ENCODE measurements around the gene NACA. TPM values are rescaled to one million over a fixed set of nuclear protein-coding genes. Genes with fewer than 3 reads are reported as not detected.
"Not testable (repeated sequence)": the region's sequence is repeated elsewhere in the genome, so short reads cannot be mapped to it uniquely, and the experiment has no call there.

The NACA gene
- total RNA-seq, 4 donors from 2014 or later, result 1,034 to 1,717 (median 1,154) TPM

GRCh38 chr12:56759263-56759908 is 34.3 kb upstream of the NACA start:
- TF ChIP-seq POLR2A (IDR thresholded peaks at IDR 0.05) (no peak), CTCF (IDR thresholded peaks at IDR 0.05) (no peak)
- Histone ChIP-seq H3K4me3 (replicated peaks in 1 of 3) (no peak overlapping the region), H3K4me1 (no peaks in the 10 kb centered on the region), H3K9me3 (no peaks in the 10 kb centered on the region), H3K27ac (no peak overlapping the region), H3K27me3 (no peaks in the 10 kb centered on the region), H3K36me3 (no peaks in the 10 kb centered on the region)
- no peak for DNase-seq
- intact Hi-C loops (cut with DNase I), result loop anchor here (5.0 kb wide), 1 partner anchor 228 kb away; no protein-coding TSS in a partner anchor
- WGBS, 2 donors, result 84 to 85% methylated on average over 6 of the region's 6 CpGs

GRCh38 chr12:56758728-56759262 is 33.7 kb upstream of the NACA start:
- Histone ChIP-seq H3K9me3 (no peaks in the 10 kb centered on the region), H3K27me3 (no peaks in the 10 kb centered on the region), H3K4me3 (replicated peaks in 1 of 3) (no peak overlapping the region), H3K4me1 (no peaks in the 10 kb centered on the region), H3K27ac (no peak overlapping the region), H3K36me3 (no peaks in the 10 kb centered on the region)
- no peak for DNase-seq
- TF ChIP-seq CTCF (IDR thresholded peaks at IDR 0.05) (no peak), POLR2A (IDR thresholded peaks at IDR 0.05) (no peak)
- intact Hi-C loops (cut with DNase I), result loop anchor here (5.0 kb wide), 1 partner anchor 229 kb away; no protein-coding TSS in a partner anchor
- 78 to 89% methylated on average over 3 of the region's 3 CpGs for WGBS, 2 donors

DNA sequence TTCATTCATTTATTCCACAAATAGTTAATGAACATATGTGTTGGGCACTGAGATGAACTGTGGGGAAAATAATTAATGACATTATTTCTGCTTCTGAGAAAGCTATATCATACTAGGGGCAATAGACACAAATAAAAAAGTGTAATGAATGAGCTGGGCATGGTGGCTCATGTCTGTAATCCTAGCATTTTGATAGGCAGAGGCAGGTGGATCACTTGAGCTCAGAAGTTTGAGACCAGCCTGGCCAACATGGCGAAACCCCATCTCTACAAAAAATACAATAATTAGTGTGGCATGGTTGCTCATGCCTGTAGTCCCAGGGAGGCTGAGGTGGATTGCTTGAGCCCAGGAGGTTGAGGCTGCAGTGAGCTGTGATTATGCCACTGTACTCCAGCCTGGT is 32.9 kb upstream of the NACA start:
- WGBS, 2 donors, result 38 to 63% methylated on average over 1 of the region's 1 CpG
- DNase-seq; H3K4me1 ChIP-seq; H3K36me3 ChIP-seq; H3K4me3 ChIP-seq (replicated peaks in 1 of 3); H3K9me3 ChIP-seq; H3K27me3 ChIP-seq; H3K27ac ChIP-seq: not testable (repeated sequence)
- intact Hi-C loops (cut with DNase I), result loop anchor here (5.0 kb wide), 1 partner anchor 229 kb away; no protein-coding TSS in a partner anchor

- intact Hi-C loops (cut with DNase I), result no loop called here
- DNase-seq, result no peak
Measured at GRCh38 chr12:56753566-56753965, 28.5 kb upstream of the NACA start.

More at GRCh38 chr12:56753566-56753965, 28.5 kb upstream of the NACA start:
- H3K27me3 ChIP-seq, result no peaks in the 10 kb centered on the region
- 89 to 94% methylated on average over 1 of the region's 1 CpG for WGBS, 2 donors
- no peak for TF ChIP-seq POLR2A (IDR thresholded peaks at IDR 0.05)
- no peak for TF ChIP-seq CTCF (IDR thresholded peaks at IDR 0.05)
- no peak overlapping the region for H3K4me3 ChIP-seq (replicated peaks in 1 of 3)
- H3K27ac ChIP-seq, result no peak overlapping the region
- peaks cover 4 to 7% of the 10 kb centered on the region in 2 donors for H3K4me1 ChIP-seq
- no peaks in the 10 kb centered on the region for H3K9me3 ChIP-seq
- H3K36me3 ChIP-seq, result no peaks in the 10 kb centered on the region

Data from thyroid gland (tissue), 4 donors.